HG03175 (cell line): ENCODE data around the gene FAM20C.

Source experiments
- ATAC-seq: cut with Tn5 transposase; IDR thresholded peaks from one replicate; pipeline ENCODE4 v1.9.1; 2021; ENCODE audit warnings: mild to moderate bottlenecking, moderate library complexity; ENCODE audit not compliant: unreplicated experiment

FAM20C gene

GRCh38 chr7:158771-159170, 33.6 kb upstream of the FAM20C start:
- no peak for ATAC-seq

DNA sequence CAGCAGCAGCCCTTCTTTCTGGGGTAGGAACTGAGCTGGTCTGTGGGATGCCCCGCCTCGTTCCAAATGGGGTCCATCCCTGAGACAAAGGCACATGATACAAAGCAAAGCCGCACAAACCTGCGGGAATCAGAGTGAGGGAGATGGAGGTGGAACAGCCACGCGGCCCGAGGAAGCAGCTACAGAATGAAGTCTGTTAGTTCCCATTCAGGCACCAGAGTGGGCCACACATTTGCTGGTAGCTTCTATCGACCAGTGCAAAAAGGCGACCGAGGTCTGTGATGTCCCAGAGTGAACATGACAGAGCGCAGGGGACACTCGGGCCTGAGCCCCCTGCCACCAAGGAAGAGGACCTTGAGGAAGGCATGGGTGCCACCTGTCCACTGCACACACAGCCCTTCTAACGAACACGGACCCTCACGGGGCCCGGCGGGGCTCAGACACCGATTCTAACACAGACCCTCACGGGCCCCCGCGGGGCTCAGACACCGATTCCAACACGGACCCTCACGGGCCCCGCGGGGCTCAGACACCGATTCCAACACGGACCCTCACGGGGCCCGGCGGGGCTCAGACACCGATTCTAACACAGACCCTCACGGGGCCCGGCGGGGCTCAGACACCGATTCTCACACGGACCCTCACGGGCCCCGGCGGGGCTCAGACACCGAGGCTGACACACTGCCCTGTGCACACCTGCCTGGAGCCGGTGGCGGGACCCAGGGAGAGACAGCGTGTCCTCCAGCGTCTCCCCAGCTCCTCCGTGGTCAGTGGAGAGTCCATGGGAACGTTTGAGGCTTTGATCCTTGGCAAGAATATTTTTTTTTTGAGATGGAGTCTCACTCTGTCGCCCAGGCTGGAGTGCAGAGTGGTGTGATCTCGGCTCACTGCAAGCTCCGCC, 32.8 kb upstream of the FAM20C start:
- no peak for ATAC-seq

- ATAC-seq = no peak
Observed at GRCh38 chr7:160958-161725, 31.2 kb upstream of the FAM20C start.

DNA sequence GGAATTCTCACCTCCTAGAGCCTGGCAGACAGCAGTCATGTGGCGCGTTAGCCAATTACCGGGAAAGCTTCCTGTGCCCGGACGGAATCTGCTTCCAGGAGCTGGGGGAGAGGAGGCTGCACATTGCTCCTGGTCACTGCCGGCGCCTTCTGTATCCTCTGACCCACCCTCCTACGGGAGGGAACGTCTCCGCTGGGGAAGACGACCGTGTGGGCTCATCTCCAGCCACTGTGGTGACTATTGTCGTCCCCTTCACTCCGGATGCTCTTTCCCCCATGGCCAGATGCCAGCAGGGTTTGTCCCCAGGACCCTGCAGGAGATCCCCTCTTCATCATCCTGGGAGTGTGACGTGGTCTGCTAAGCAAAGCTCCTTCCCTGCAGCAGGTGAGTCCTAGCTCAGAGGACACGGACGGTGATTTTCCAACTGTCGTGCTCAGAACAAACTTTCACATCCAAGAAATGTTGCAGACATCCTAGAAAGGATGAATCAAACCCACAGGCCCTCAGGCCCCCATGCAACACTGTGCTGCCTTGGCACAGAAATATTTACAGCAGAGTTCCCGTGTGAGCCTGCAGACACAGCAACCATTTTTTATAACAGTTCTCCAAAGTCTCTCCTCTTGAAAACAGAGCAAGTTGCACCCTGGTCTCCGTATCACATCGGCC, 29.6 kb upstream of the FAM20C start:
- no peak for ATAC-seq

DNA sequence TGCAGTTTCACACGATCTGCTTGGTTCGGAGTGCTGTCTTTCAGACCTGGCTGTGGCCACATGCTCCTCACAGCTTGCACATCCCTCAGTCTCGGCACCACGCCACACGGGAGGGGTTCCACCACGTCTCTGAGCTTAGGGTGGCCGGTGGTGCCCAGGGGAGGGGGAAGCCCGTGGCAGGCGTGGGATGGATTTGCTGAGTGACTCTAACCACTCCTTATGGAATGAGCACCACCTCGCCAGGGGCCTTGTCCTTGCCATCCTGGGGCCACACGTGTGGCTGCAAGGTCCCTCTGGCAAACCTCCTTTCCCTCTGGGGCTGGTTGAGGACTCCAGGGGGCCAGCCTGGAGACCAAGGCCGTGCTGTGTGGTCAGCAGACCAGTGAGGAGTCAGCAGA, 29.1 kb upstream of the FAM20C start:
- no peak for ATAC-seq

GRCh38 chr7:163971-164881, 28.1 kb upstream of the FAM20C start:
- no peak for ATAC-seq

DNA sequence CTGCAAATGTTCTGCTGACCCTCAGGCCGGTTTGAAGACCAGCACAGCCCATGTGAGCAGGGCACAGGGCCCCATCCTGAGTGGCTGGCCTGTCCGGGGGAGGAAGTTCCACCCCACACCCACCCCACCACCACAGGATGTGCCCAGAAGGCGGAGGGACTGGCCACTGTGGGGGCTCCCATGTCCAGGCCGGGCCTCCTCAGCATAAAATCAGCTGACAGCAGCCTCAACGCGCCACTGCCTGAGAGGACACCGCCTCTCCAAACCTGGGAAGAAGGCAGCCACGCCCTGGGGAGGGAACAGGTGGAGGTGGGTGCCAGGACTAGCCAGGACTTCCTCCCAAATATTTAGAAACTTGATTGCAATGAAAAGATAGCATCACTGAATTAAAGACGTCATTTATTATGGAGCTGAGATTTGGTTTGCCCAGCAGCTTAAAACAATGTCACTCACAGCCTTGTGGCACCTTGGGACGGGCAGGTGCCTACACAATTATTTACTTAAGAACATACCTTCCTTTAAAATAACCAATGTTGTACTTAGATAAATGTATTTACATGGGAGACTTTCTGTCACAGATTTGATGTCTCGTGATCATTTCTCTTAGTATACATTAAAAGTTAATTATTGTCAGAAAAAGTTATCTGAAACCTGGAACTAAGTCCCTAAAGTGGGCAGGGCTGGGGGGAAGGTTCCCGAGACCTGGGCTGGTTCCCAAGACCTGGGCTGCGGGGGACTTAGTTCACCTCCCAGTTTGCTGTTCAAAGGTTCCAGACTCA, 27.3 kb upstream of the FAM20C start:
- no peak for ATAC-seq

GRCh38 chr7:165661-166337, 26.6 kb upstream of the FAM20C start:
- ATAC-seq = no peak

- no peak for ATAC-seq
Observed at GRCh38 chr7:166338-167060, 25.9 kb upstream of the FAM20C start.

DNA sequence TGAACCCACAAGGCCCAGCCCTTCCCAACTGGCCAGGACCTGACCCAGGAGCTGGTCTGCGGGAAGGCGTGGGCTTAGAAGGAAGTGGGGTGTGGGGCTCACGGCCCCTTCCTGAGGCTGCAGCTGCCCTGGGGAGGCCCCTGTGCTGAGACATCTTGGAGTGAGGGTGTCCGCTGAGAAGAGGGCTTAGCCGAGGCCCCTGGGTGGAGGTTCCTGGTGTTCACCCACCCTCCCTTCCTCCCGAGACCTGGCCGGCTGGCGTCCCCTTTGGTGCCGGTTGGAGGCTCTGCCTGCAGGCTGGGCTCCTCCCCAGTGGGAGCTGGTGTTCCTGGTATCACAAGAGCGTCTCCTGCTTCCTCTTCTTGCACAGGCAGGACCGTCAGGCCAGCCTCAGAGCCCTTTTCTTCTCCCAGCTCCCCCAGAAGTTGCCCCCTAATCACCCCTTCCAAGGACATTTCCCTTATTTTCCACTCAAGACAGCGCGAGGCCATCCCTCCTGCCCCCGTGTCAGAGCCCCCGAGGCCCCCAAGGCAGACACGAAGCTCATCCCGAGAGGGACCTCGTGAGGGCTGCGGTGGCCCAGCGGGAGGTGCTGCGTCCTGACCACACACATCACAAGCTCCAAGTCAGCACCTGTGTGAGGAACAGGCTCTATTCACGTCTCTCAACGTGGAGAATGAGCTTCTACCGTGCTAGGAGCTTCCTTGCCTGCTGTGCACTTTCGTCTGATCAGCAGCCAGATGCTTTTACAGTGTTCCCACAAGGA, 25.1 kb upstream of the FAM20C start:
- no peak for ATAC-seq

GRCh38 chr7:167976-168791, 24.2 kb upstream of the FAM20C start:
- no peak for ATAC-seq

DNA sequence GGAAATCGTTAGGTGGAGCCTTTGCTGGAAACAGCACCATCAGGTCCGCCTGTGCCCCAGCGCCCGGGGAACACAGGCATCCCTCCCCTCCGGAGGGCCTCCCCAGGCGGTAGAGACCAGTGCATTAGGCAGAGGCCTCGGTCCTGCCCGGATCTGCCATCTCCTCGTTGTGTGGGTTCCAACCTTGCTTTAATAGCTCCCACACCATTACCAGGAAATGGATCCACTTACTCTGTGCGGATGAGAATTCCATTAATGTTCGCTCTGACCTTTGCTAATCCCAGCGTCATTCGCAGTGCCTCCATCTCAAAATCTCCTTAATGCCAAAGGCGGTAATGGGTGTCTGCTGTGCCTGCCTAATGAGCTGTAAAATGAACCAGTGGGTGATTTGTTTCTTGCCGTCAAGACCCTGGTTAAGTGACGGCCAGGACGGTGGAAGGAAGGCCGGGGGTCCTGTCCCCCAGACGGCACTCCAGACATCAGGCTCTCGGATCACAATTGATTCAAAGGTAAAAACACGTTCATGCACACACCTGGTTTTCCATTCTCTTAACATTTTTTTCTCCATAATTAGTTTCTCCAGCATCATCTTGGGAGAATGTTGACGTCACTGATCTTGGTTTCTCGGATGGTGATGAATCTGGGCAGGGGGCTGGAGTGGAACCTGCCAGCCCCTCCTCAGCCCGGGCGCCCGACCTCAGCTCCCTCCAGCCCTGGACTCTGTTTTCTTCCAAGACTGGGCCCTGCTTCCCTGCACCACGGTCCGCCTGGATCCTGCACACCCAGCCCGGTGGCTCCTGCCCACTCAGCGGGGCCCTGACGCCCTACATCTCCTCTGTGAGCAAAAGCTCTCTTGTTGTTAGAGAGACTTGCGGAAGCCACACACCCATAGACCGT, 22.8 kb upstream of the FAM20C start:
- no peak for ATAC-seq

DNA sequence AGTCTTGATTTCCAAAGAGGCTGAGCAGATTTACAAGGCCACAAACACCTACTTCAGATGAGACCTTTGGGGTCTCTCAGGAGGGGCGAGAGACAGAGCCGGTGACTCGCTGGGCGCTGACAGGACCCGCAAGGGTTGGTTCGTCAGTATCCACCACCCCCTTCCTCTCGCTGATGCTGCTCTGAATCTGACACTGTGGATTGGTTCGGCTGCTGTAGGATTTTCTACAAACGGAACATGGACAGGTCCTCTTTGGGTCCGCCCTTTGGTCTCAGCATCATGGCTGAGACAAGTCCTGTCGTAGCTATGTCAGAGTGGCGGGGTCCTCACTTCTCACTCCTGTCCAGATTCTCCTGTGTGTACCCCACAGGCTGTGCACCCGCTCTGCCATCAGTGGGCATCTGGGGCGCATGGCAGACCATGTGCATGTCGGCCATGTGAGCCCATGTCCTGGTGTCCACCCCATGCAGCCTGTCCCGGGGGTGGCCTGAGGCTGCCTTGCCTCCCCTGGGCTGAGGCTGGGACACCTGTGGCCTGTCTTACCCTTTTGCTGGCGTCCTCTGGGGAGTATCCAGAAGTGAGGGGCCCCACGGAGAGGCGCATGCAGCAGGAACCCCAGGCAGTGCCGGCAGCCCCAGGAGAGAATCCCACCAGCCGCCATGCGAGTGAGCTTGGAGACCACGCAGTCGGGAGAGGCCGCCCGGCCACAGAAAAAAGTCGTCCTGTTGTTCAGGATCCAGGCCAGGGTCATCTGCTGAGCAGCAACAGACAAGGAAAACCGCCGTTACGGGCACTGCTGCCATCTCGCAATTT, 21.6 kb upstream of the FAM20C start:
- no peak for ATAC-seq

GRCh38 chr7:171364-171904, 20.9 kb upstream of the FAM20C start:
- no peak for ATAC-seq
